DOHH2 (cell line): ENCODE data around the gene TJAP1.

ENCODE experiments used
- H3F3A ChIP-seq: fragments of 200-600 bp; sonication (generic), shearing (Covaris generic); 2 replicates; pipeline ENCODE4 v1.6.0; 2016; ENCODE audit warnings: antibody characterized with exemption, mild to moderate bottlenecking; ENCODE audit not compliant: control insufficient read depth, insufficient read depth
- H3K27ac ChIP-seq: fragments of 200-600 bp; sonication (generic); 2 replicates; pipeline ENCODE4 v1.5.1; 2014; ENCODE audit warnings: low read depth, mild to moderate bottlenecking, low read length, moderate library complexity
- H3K27me3 ChIP-seq: fragments of 200-600 bp; sonication (generic); 2 replicates; pipeline ENCODE4 v1.6.1; 2014; ENCODE audit warnings: mild to moderate bottlenecking, low read length, mixed read lengths; ENCODE audit not compliant: control insufficient read depth
- H3K36me3 ChIP-seq: fragments of 200-600 bp; sonication (generic); 2 replicates; pipeline ENCODE4 v1.6.1; 2014; ENCODE audit warnings: mild to moderate bottlenecking, low read length, moderate library complexity, mixed read lengths; ENCODE audit not compliant: control insufficient read depth
- H3K4me1 ChIP-seq: fragments of 200-600 bp; sonication (generic); 2 replicates; pipeline ENCODE4 v1.6.1; 2014; ENCODE audit warnings: mild to moderate bottlenecking, low read length, mixed read lengths; ENCODE audit not compliant: control insufficient read depth
- H3K4me2 ChIP-seq: fragments of 200-600 bp; sonication (generic); 2 replicates; pipeline ENCODE4 v1.6.0; 2014; ENCODE audit warnings: mild to moderate bottlenecking, low read length, moderate library complexity
- H3K4me3 ChIP-seq: fragments of 200-600 bp; sonication (generic); 2 replicates; pipeline ENCODE4 v1.5.1; 2014; ENCODE audit warnings: mild to moderate bottlenecking, low read length, mixed read lengths
- H3K79me2 ChIP-seq: fragments of 200-600 bp; sonication (generic); 2 replicates; pipeline ENCODE4 v1.6.1; 2014; ENCODE audit warnings: mild to moderate bottlenecking, low read length, mixed read lengths; ENCODE audit not compliant: control insufficient read depth
- H3K9me2 ChIP-seq: fragments of 200-600 bp; sonication (generic); replicated peaks from 2 replicates; pipeline ENCODE4 v1.6.1; 2014; ENCODE audit warnings: mild to moderate bottlenecking, low read length, mixed read lengths; ENCODE audit not compliant: control insufficient read depth
- H3K9me3 ChIP-seq: fragments of 200-600 bp; sonication (generic); 2 replicates; pipeline ENCODE4 v1.6.1; 2014; ENCODE audit warnings: antibody characterized with exemption, low read length, mixed read lengths; ENCODE audit not compliant: control insufficient read depth, insufficient read depth
- H4K20me1 ChIP-seq: fragments of 200-600 bp; sonication (generic); 2 replicates; pipeline ENCODE4 v1.6.0; 2014; ENCODE audit warnings: low read depth, mild to moderate bottlenecking, antibody characterized with exemption, low read length, moderate library complexity; ENCODE audit not compliant: control insufficient read depth, insufficient read depth
- EZH2phosphoT487 ChIP-seq: fragments of 200-600 bp; sonication (generic); IDR thresholded peaks from 2 replicates; pipeline ENCODE4 v1.6.1; 2017; ENCODE audit warnings: borderline replicate concordance, mild to moderate bottlenecking, antibody characterized with exemption, low read length, moderate library complexity, mixed read lengths
- TF ChIP-seq, protein P1 (sequence below): fragments of 200-600 bp; sonication (generic); IDR thresholded peaks from one replicate; pipeline ENCODE4 v1.5.1; 2014; ENCODE audit warnings: antibody characterized with exemption, mild to moderate bottlenecking, low read depth, low read length; ENCODE audit not compliant: poor library complexity, severe bottlenecking

TJAP1 gene

DNA sequence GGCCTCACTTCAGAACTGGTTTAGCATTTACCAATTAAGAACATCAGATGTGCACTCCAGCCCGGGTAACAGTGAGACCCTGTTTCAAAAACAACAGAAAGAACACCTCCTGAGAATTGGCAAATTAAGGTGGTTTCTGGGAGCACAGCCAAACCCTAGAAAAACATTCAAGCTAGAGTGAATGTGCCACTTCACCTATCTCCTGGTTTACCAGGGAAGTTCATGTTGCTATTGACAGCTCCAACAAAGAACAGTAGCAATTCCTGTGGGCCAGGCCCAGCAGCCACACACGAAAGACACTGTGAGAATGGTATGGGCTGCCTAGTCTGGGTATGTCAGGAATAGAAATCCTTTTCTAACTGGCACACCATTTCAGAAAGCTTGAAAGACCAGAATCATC lies 44.5 kb downstream of the TJAP1 start:
- Histone ChIP-seq H3K4me3 (no peak overlapping the region), H3K36me3 (peaks cover 97% of the 10 kb centered on the region), H3K79me2 (peaks cover 35% of the 10 kb centered on the region), H3K9me2 (no peaks in the 10 kb centered on the region), H3K27ac (no peak overlapping the region), H3K27me3 (no peaks in the 10 kb centered on the region), H3K9me3 (no peaks in the 10 kb centered on the region), H3K4me2 (no peak overlapping the region), H3K4me1 (peaks cover 12% of the 10 kb centered on the region), H3F3A (peaks cover 14% of the 10 kb centered on the region; the same call in 1 of the 2 replicates), H4K20me1 (peaks cover 4% of the 10 kb centered on the region; the same call in 1 of the 2 replicates)
- TF ChIP-seq, protein P1, sequence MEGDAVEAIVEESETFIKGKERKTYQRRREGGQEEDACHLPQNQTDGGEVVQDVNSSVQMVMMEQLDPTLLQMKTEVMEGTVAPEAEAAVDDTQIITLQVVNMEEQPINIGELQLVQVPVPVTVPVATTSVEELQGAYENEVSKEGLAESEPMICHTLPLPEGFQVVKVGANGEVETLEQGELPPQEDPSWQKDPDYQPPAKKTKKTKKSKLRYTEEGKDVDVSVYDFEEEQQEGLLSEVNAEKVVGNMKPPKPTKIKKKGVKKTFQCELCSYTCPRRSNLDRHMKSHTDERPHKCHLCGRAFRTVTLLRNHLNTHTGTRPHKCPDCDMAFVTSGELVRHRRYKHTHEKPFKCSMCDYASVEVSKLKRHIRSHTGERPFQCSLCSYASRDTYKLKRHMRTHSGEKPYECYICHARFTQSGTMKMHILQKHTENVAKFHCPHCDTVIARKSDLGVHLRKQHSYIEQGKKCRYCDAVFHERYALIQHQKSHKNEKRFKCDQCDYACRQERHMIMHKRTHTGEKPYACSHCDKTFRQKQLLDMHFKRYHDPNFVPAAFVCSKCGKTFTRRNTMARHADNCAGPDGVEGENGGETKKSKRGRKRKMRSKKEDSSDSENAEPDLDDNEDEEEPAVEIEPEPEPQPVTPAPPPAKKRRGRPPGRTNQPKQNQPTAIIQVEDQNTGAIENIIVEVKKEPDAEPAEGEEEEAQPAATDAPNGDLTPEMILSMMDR, result no peak

DNA sequence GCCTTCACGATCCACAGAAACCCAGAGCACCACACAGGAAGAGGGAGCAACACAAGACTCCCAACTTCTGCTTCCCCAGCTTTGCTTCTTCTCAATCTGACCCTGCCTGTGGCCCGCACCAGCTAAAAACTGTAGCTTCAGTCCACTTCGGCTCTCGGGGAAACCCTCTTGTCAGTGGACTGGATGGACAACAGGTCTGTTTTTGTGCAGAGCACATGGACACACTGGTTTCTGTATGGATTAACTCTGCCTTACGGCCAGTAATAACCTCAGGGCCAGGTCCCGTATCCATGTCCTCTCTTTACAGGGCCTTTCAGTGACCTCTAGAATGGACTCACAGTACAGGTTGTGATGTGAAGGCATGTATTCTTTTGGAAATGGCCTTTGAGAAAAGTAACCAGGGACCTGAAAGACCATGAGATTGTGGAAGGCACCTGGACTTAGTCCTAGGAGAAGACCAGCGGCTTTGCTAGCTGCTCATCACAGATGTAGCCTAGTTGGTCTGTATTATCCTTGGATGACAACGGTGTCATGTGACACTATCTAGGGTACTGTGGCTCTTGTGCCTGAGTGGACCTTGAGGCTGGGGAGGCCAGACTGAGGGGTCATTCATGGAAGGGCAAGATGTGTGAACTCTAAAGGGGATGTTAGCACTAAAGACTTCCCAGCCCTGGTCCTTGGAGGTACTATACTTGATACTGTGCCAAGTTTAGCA lies 45.3 kb downstream of the TJAP1 start:
- Histone ChIP-seq H4K20me1 (peaks cover 4% of the 10 kb centered on the region; the same call in 1 of the 2 replicates), H3K36me3 (peaks cover 97% of the 10 kb centered on the region), H3K9me2 (no peaks in the 10 kb centered on the region), H3K27ac (no peak overlapping the region), H3K9me3 (no peaks in the 10 kb centered on the region), H3K79me2 (peaks cover 27% of the 10 kb centered on the region), H3K4me2 (no peak overlapping the region), H3F3A (peaks cover 14% of the 10 kb centered on the region; the same call in 1 of the 2 replicates), H3K27me3 (no peaks in the 10 kb centered on the region), H3K4me1 (peaks cover 12% of the 10 kb centered on the region), H3K4me3 (no peak overlapping the region)
- TF ChIP-seq, protein P1, result no peak
- TF ChIP-seq EZH2phosphoT487, result no peak

DNA sequence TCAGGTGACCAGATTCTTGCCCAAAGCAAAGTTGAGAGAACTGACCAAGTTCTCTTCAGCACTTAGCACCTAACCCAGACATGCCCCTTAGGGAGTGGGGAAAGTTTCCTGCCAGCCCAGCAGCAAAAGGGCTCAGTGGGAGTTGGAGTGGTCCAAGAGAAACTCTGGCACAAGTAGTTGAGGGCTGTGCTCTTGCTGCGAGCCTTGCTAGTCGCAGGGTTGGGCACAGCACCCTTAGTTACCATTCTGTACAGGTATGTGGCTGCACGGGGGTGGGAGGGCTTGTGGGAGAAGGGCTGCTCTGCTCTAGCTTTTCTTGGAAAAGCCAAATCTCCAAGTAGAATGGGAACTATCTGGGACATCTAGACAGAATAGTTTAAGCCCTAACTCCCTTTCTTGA lies 45.9 kb downstream of the TJAP1 start:
- peaks cover 14% of the 10 kb centered on the region; the same call in 1 of the 2 replicates for H3F3A ChIP-seq
- H4K20me1 ChIP-seq, result no peaks in the 10 kb centered on the region

More for the DNA sequence above, 45.9 kb downstream of the TJAP1 start:
- peaks cover 21% of the 10 kb centered on the region for H3K79me2 ChIP-seq
- no peak overlapping the region for H3K4me2 ChIP-seq
- H3K27ac ChIP-seq, result no peak overlapping the region
- H3K4me3 ChIP-seq, result no peak overlapping the region
- TF ChIP-seq EZH2phosphoT487, result no peak
- TF ChIP-seq, protein P1, result no peak
- H3K36me3 ChIP-seq, result peaks cover 97% of the 10 kb centered on the region
- H3K9me3 ChIP-seq, result no peaks in the 10 kb centered on the region
- no peaks in the 10 kb centered on the region for H3K9me2 ChIP-seq
- H3K27me3 ChIP-seq, result no peaks in the 10 kb centered on the region
- H3K4me1 ChIP-seq, result peaks cover 7% of the 10 kb centered on the region
